Measurements from ENCODE around the gene NANOGP8.

The NANOGP8 gene

GRCh38 chr15:35117543-35118265, 32.6 kb upstream of the NANOGP8 start:
- Histone ChIP-seq H3K36me3 (ENCODE audit: insufficient read depth, low read length) (no peaks in the 10 kb centered on the region), H3K4me1 (ENCODE audit: insufficient read depth, low read length) (no peaks in the 10 kb centered on the region), H3K4me2 (ENCODE audit: insufficient read depth, low read length) (no peak overlapping the region), H3K79me2 (ENCODE audit: insufficient read depth, low read length) (no peaks in the 10 kb centered on the region), H3K9me3 (ENCODE audit: insufficient read depth, low read length, severe bottlenecking) (no peaks in the 10 kb centered on the region), H3K27me3 (ENCODE audit: insufficient read depth, low read length, poor library complexity) (no peaks in the 10 kb centered on the region), H3K27ac (ENCODE audit: low read length) (no peak overlapping the region), H2AFZ (ENCODE audit: low read depth, low read length) (no peak overlapping the region), H4K20me1 (ENCODE audit: insufficient read depth, low read length) (no peaks in the 10 kb centered on the region), H3K9ac (ENCODE audit: low read depth, low read length) (no peak overlapping the region), H3K4me3 (ENCODE audit: low read depth in 1 of 2, low read length in 2 of 2) (no peak overlapping the region)
- no peak for TF ChIP-seq EZH2 (IDR thresholded peaks at IDR 0.05; ENCODE audit: borderline replicate concordance, low read depth, low read length, severe bottlenecking)
- TF ChIP-seq CTCF (IDR thresholded peaks at IDR 0.05; ENCODE audit: borderline replicate concordance, extremely low read depth, low read length, poor library complexity, severe bottlenecking): no peak
- DNase-seq (no peak), ATAC-seq (ENCODE audit: insufficient read depth, low read depth) (no peak)

GRCh38 chr15:35115155-35115725, 30.1 kb upstream of the NANOGP8 start:
- no peak overlapping the region for H3K4me3 ChIP-seq (ENCODE audit: low read depth in 1 of 2, low read length in 2 of 2)
- no peak for DNase-seq
- no peaks in the 10 kb centered on the region for H3K27me3 ChIP-seq (ENCODE audit: insufficient read depth, low read length, poor library complexity)
- H3K4me1 ChIP-seq (ENCODE audit: insufficient read depth, low read length): no peaks in the 10 kb centered on the region
- H3K27ac ChIP-seq (ENCODE audit: low read length): no peak overlapping the region
- H3K36me3 ChIP-seq (ENCODE audit: insufficient read depth, low read length): no peaks in the 10 kb centered on the region
- H3K9me3 ChIP-seq (ENCODE audit: insufficient read depth, low read length, severe bottlenecking): no peaks in the 10 kb centered on the region
- H2AFZ ChIP-seq (ENCODE audit: low read depth, low read length): no peak overlapping the region
- H3K4me2 ChIP-seq (ENCODE audit: insufficient read depth, low read length): no peak overlapping the region
- no peaks in the 10 kb centered on the region for H4K20me1 ChIP-seq (ENCODE audit: insufficient read depth, low read length)
- H3K79me2 ChIP-seq (ENCODE audit: insufficient read depth, low read length): no peaks in the 10 kb centered on the region
- TF ChIP-seq CTCF (IDR thresholded peaks at IDR 0.05; ENCODE audit: borderline replicate concordance, extremely low read depth, low read length, poor library complexity, severe bottlenecking) (no peak), EZH2 (IDR thresholded peaks at IDR 0.05; ENCODE audit: borderline replicate concordance, low read depth, low read length, severe bottlenecking) (no peak)
- no peak for ATAC-seq (ENCODE audit: insufficient read depth, low read depth)
- no peak overlapping the region for H3K9ac ChIP-seq (ENCODE audit: low read depth, low read length)

- TF ChIP-seq EZH2 (IDR thresholded peaks at IDR 0.05; ENCODE audit: borderline replicate concordance, low read depth, low read length, severe bottlenecking) (no peak), CTCF (IDR thresholded peaks at IDR 0.05; ENCODE audit: borderline replicate concordance, extremely low read depth, low read length, poor library complexity, severe bottlenecking) (no peak)
- Histone ChIP-seq H3K27ac (ENCODE audit: low read length) (no peak overlapping the region), H3K4me2 (ENCODE audit: insufficient read depth, low read length) (no peak overlapping the region), H4K20me1 (ENCODE audit: insufficient read depth, low read length) (no peaks in the 10 kb centered on the region), H3K9ac (ENCODE audit: low read depth, low read length) (no peak overlapping the region), H3K79me2 (ENCODE audit: insufficient read depth, low read length) (no peaks in the 10 kb centered on the region), H3K4me3 (ENCODE audit: low read depth in 1 of 2, low read length in 2 of 2) (no peak overlapping the region), H3K27me3 (ENCODE audit: insufficient read depth, low read length, poor library complexity) (no peaks in the 10 kb centered on the region), H3K9me3 (ENCODE audit: insufficient read depth, low read length, severe bottlenecking) (no peaks in the 10 kb centered on the region), H3K4me1 (ENCODE audit: insufficient read depth, low read length) (no peaks in the 10 kb centered on the region), H2AFZ (ENCODE audit: low read depth, low read length) (no peak overlapping the region), H3K36me3 (ENCODE audit: insufficient read depth, low read length) (no peaks in the 10 kb centered on the region)
- no peak for DNase-seq
- ATAC-seq (ENCODE audit: insufficient read depth, low read depth): no peak
Observed at GRCh38 chr15:35112346-35112745, 27.3 kb upstream of the NANOGP8 start.
